ENCODE data around the gene PALM.
"Not testable (repeated sequence)": the region's sequence is repeated elsewhere in the genome, so short reads cannot be mapped to it uniquely, and the experiment has no call there.

Gene PALM

GRCh38 chr19:666985-667573 is 41.7 kb upstream of the PALM start:
- not testable (repeated sequence) for H3K4me2 ChIP-seq (ENCODE audit: low read length); H2BK120ac ChIP-seq (ENCODE audit: insufficient read depth, low read length, poor library complexity); H3K4me3 ChIP-seq (ENCODE audit: low read depth, low read length); H3K36me3 ChIP-seq (ENCODE audit: control insufficient read depth in 1 of 2, insufficient read depth in 2 of 2, low read length in 2 of 2); H3K23ac ChIP-seq (ENCODE audit: low read length); H3K9ac ChIP-seq (ENCODE audit: low read length); H3K27ac ChIP-seq (ENCODE audit: low read depth, low read length); H3K27me3 ChIP-seq (ENCODE audit: insufficient read depth, low read length); H4K8ac ChIP-seq (ENCODE audit: low read depth, low read length); H2BK12ac ChIP-seq (ENCODE audit: low read length); H2AK5ac ChIP-seq (ENCODE audit: low read length); H3K14ac ChIP-seq (ENCODE audit: low read length); H3K18ac ChIP-seq (ENCODE audit: low read length); H4K91ac ChIP-seq (ENCODE audit: low read depth, low read length); H4K12ac ChIP-seq (ENCODE audit: low read depth, low read length); H2AFZ ChIP-seq (ENCODE audit: insufficient read depth, low read length, poor library complexity); H2BK5ac ChIP-seq (ENCODE audit: low read depth, low read length, poor library complexity); H3K4ac ChIP-seq (ENCODE audit: low read depth, low read length); H3K4me1 ChIP-seq (ENCODE audit: control insufficient read depth in 1 of 2, insufficient read depth in 2 of 2, low read length in 2 of 2)
- peak; percentile 85 to 89 for DNase-seq
- WGBS (ENCODE audit: extremely low coverage, insufficient coverage, insufficient read length): no CpG with 5 or more reads among the region's 38 CpGs
- peaks cover 10% of the 10 kb centered on the region for H3K9me3 ChIP-seq (ENCODE audit: insufficient read depth, low read depth, low read length)
- H3K79me1 ChIP-seq (ENCODE audit: low read length): peaks cover 14% of the 10 kb centered on the region
- peaks cover 11% of the 10 kb centered on the region for H3K79me2 ChIP-seq (ENCODE audit: control insufficient read depth, insufficient read depth, low read length, poor library complexity)

GRCh38 chr19:668675-669434 is 39.9 kb upstream of the PALM start:
- not testable (repeated sequence) for H3K14ac ChIP-seq (ENCODE audit: low read length); H3K4me1 ChIP-seq (ENCODE audit: control insufficient read depth in 1 of 2, insufficient read depth in 2 of 2, low read length in 2 of 2); H3K9ac ChIP-seq (ENCODE audit: low read length); H2AK5ac ChIP-seq (ENCODE audit: low read length); H4K91ac ChIP-seq (ENCODE audit: low read depth, low read length); H3K27ac ChIP-seq (ENCODE audit: low read depth, low read length); H3K36me3 ChIP-seq (ENCODE audit: control insufficient read depth in 1 of 2, insufficient read depth in 2 of 2, low read length in 2 of 2); H2BK5ac ChIP-seq (ENCODE audit: low read depth, low read length, poor library complexity); H3K27me3 ChIP-seq (ENCODE audit: insufficient read depth, low read length); H2BK12ac ChIP-seq (ENCODE audit: low read length); H3K4me2 ChIP-seq (ENCODE audit: low read length); H4K8ac ChIP-seq (ENCODE audit: low read depth, low read length); H3K4me3 ChIP-seq (ENCODE audit: low read depth, low read length); H3K79me2 ChIP-seq (ENCODE audit: control insufficient read depth, insufficient read depth, low read length, poor library complexity); H4K12ac ChIP-seq (ENCODE audit: low read depth, low read length); H3K9me3 ChIP-seq (ENCODE audit: insufficient read depth, low read depth, low read length); H2BK120ac ChIP-seq (ENCODE audit: insufficient read depth, low read length, poor library complexity); H3K4ac ChIP-seq (ENCODE audit: low read depth, low read length); H3K23ac ChIP-seq (ENCODE audit: low read length); H3K18ac ChIP-seq (ENCODE audit: low read length); H2AFZ ChIP-seq (ENCODE audit: insufficient read depth, low read length, poor library complexity); H3K79me1 ChIP-seq (ENCODE audit: low read length)
- peak; percentile 79 to 94 for DNase-seq
- WGBS (ENCODE audit: extremely low coverage, insufficient coverage, insufficient read length): no CpG with 5 or more reads among the region's 12 CpGs

- no peak overlapping the region for H3K14ac ChIP-seq (ENCODE audit: low read length)
- H2BK12ac ChIP-seq (ENCODE audit: low read length): no peak overlapping the region
- no peak overlapping the region for H2AFZ ChIP-seq (ENCODE audit: insufficient read depth, low read length, poor library complexity)
- no peaks in the 10 kb centered on the region for H3K79me1 ChIP-seq (ENCODE audit: low read length)
- H3K4me2 ChIP-seq (ENCODE audit: low read length): no peak overlapping the region
- peaks cover 8% of the 10 kb centered on the region for H3K9me3 ChIP-seq (ENCODE audit: insufficient read depth, low read depth, low read length)
- H3K18ac ChIP-seq (ENCODE audit: low read length): no peak overlapping the region
- no peaks in the 10 kb centered on the region for H3K27me3 ChIP-seq (ENCODE audit: insufficient read depth, low read length)
- H2BK5ac ChIP-seq (ENCODE audit: low read depth, low read length, poor library complexity): no peak overlapping the region
- H3K4me3 ChIP-seq (ENCODE audit: low read depth, low read length): no peak overlapping the region
- no peak overlapping the region for H4K12ac ChIP-seq (ENCODE audit: low read depth, low read length)
- H2BK120ac ChIP-seq (ENCODE audit: insufficient read depth, low read length, poor library complexity): no peak overlapping the region
- H3K79me2 ChIP-seq (ENCODE audit: control insufficient read depth, insufficient read depth, low read length, poor library complexity): no peaks in the 10 kb centered on the region
- no peak overlapping the region for H3K4ac ChIP-seq (ENCODE audit: low read depth, low read length)
- no peak overlapping the region for H4K8ac ChIP-seq (ENCODE audit: low read depth, low read length)
- no peak overlapping the region for H3K9ac ChIP-seq (ENCODE audit: low read length)
- no peak overlapping the region for H3K27ac ChIP-seq (ENCODE audit: low read depth, low read length)
- H4K91ac ChIP-seq (ENCODE audit: low read depth, low read length): no peak overlapping the region
- no peak overlapping the region for H2AK5ac ChIP-seq (ENCODE audit: low read length)
- peaks cover 0 to 2% of the 10 kb centered on the region in 2 experiments for H3K4me1 ChIP-seq (ENCODE audit: control insufficient read depth in 1 of 2, insufficient read depth in 2 of 2, low read length in 2 of 2)
- WGBS (ENCODE audit: extremely low coverage, insufficient coverage, insufficient read length): no CpG with 5 or more reads among the region's 9 CpGs
- DNase-seq: peak; percentile 71 to 80
- H3K23ac ChIP-seq (ENCODE audit: low read length): no peak overlapping the region
- no peaks in the 10 kb centered on the region for H3K36me3 ChIP-seq (ENCODE audit: control insufficient read depth in 1 of 2, insufficient read depth in 2 of 2, low read length in 2 of 2)
These were observed 38.1 kb upstream of the PALM start for GRCh38 chr19:670609-671075.

- Histone ChIP-seq H3K4me2 (ENCODE audit: low read length) (no peak overlapping the region), H3K79me2 (ENCODE audit: control insufficient read depth, insufficient read depth, low read length, poor library complexity) (peaks cover 4% of the 10 kb centered on the region), H4K91ac (ENCODE audit: low read depth, low read length) (no peak overlapping the region), H3K4me1 (ENCODE audit: control insufficient read depth in 1 of 2, insufficient read depth in 2 of 2, low read length in 2 of 2) (peaks cover 13 to 25% of the 10 kb centered on the region in 2 experiments), H2BK120ac (ENCODE audit: insufficient read depth, low read length, poor library complexity) (no peak overlapping the region), H3K23ac (ENCODE audit: low read length) (no peak overlapping the region), H3K18ac (ENCODE audit: low read length) (no peak overlapping the region), H2AFZ (ENCODE audit: insufficient read depth, low read length, poor library complexity) (no peak overlapping the region), H4K12ac (ENCODE audit: low read depth, low read length) (no peak overlapping the region), H2BK5ac (ENCODE audit: low read depth, low read length, poor library complexity) (no peak overlapping the region), H3K4me3 (ENCODE audit: low read depth, low read length) (no peak overlapping the region), H4K8ac (ENCODE audit: low read depth, low read length) (no peak overlapping the region), H3K9me3 (ENCODE audit: insufficient read depth, low read depth, low read length) (peaks cover 3% of the 10 kb centered on the region), H2BK12ac (ENCODE audit: low read length) (no peak overlapping the region), H3K27ac (ENCODE audit: low read depth, low read length) (no peak overlapping the region), H2AK5ac (ENCODE audit: low read length) (no peak overlapping the region), H3K79me1 (ENCODE audit: low read length) (peaks cover 10% of the 10 kb centered on the region), H3K14ac (ENCODE audit: low read length) (no peak overlapping the region), H3K27me3 (ENCODE audit: insufficient read depth, low read length) (no peaks in the 10 kb centered on the region), H3K9ac (ENCODE audit: low read length) (no peak overlapping the region), H3K36me3 (ENCODE audit: control insufficient read depth in 1 of 2, insufficient read depth in 2 of 2, low read length in 2 of 2) (no peaks in the 10 kb centered on the region), H3K4ac (ENCODE audit: low read depth, low read length) (no peak overlapping the region)
- WGBS (ENCODE audit: extremely low coverage, insufficient coverage, insufficient read length): no CpG with 5 or more reads among the region's 38 CpGs
- DNase-seq: no peak
These were observed 34.2 kb upstream of the PALM start for GRCh38 chr19:674282-675151.
